Cardiac fibroblast (primary cell): ENCODE results near the gene ADAMTS17.

ENCODE experiments used
- DNase-seq, 2 donors: peaks; one replicate each; pipeline versions ENCODE4 v3.0.0 to v3.0.0-alpha.2; 2010; ENCODE audit warnings: low read depth in 2 of 2
- H3K4me3 ChIP-seq, 2 donors: replicated peaks in 1 of 2; 1 replicate in 1 of 2; 2 replicates in 1 of 2; pipeline ENCODE4 v1.5.1; 2011; ENCODE audit warnings: low read depth in 2 of 2, low read length in 2 of 2, mild to moderate bottlenecking in 2 of 2, moderate library complexity in 1 of 2
- TF ChIP-seq, protein P1 (sequence below): IDR thresholded peaks from one replicate; pipeline ENCODE4 v1.5.1; 2011; ENCODE audit warnings: low read depth, mild to moderate bottlenecking, low read length, inconsistent platforms

ADAMTS17 gene

DNA sequence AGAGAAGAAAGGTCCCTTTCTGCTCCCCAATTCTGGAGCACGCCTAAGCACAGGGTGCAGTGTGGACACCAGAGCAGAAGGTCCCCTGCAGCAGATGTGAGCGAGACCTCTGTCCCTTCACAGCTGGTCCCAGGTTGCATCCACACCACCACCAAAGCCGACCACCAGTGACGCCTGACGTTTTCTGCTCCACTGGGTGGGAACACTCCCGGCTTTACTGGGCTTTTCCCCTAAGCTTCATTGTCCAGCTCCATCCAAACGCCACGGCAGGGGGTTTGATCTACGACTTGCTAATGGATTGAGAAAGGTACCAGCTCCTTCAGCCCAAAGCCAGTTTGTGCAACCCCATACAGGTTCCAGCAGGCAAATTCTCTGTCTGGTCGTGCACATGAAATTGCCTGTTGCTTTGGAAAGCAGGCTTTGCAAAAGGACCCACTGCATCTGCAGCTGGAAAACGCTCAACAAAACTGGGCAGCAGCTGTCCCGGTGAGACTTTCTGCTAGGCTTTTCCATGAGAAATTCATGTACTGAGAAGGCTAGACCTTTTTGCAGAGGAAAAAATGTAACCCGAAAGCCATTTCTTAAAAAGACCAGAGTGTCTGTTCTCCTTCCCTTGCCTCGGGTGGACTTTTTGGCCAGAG lies 31.1 kb downstream of the ADAMTS17 start:
- TF ChIP-seq, protein P1, sequence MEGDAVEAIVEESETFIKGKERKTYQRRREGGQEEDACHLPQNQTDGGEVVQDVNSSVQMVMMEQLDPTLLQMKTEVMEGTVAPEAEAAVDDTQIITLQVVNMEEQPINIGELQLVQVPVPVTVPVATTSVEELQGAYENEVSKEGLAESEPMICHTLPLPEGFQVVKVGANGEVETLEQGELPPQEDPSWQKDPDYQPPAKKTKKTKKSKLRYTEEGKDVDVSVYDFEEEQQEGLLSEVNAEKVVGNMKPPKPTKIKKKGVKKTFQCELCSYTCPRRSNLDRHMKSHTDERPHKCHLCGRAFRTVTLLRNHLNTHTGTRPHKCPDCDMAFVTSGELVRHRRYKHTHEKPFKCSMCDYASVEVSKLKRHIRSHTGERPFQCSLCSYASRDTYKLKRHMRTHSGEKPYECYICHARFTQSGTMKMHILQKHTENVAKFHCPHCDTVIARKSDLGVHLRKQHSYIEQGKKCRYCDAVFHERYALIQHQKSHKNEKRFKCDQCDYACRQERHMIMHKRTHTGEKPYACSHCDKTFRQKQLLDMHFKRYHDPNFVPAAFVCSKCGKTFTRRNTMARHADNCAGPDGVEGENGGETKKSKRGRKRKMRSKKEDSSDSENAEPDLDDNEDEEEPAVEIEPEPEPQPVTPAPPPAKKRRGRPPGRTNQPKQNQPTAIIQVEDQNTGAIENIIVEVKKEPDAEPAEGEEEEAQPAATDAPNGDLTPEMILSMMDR: no peak
- no peak for DNase-seq

DNA sequence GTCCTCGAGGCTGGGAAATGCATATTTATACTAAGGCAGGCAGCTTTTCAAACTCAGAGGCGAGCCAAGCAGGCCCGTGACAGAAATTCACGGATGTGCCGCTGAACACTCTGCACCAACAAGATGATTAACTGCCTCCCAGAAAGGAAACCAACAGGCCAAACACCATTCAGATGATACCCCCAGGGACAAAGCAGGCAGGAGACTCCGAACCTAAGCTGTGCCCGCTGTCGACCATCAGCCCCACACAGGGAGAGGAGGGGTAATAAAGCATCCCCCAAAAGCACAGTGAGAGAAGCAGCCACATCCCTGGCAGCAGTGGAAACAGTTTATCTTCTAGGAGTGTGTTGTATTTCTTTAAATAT lies 31.8 kb downstream of the ADAMTS17 start:
- no peak overlapping the region for H3K4me3 ChIP-seq
- TF ChIP-seq, protein P1: no peak
- DNase-seq: no peak

More for the DNA sequence above, 31.1 kb downstream of the ADAMTS17 start:
- H3K4me3 ChIP-seq: no peak overlapping the region

DNA sequence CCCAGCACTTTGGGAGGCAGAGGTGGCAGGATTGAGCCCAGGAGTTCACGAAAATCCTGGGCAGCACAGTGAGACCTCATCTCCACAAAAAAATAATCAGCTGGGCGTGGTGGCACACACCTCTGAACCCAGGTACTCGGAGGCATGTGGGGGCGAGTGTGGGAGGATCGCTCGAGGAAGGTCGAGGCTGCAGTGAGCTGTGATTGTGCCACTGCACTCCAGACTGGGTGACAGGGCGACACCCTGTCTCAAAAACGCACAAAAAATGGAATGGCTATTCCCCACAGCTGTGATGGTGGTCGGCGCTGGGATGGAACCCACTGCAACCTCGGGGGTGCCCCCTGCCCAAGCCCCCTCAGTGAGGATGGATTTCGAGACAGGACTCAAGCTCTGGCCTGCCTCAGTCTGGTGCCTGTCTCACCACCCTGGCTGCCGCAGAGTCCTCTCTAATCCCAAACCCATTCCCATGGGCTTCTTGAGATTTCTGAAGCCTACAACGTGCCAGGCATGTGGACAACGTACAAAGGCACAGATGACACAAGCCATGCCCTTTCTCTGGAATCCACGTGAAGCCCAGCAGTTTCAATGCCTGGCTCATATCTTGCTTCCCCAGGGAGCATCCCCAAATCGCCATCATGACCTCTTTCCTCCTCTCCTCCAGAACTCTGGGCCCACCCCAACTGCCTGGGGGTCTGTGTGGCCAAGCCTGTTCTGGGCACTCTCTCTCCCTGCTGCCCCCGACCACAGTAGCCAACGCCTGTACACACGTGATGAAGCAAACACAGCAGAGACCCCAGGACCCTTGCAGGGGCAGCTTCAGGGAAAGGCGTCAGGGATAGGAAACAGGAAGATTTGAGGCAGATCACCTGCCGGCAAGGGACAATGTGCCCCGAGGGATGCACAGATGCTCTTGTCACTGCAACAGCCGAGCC lies 32.4 kb downstream of the ADAMTS17 start:
- TF ChIP-seq, protein P1: no peak
- H3K4me3 ChIP-seq: no peak overlapping the region

DNA sequence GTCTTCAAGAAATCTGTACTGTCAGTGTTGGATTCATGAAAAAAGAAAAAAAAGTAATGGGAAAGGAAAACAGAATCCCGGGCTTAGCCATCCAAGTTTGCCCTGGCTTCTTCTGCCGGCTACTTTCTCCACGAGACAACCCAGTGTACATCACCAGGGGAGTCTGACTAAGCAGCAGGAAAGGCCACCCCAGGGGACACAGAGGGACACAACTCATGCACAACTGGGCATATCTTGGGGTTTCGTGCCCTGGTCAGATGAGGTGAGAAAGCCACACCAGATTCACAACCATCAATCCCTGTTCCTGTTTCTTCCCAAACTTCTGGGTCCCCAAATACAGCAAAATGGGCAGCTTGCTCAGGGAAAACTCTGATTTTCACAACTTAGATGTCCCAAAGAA lies 33.2 kb downstream of the ADAMTS17 start:
- DNase-seq: no peak
- TF ChIP-seq, protein P1: no peak
- no peak overlapping the region for H3K4me3 ChIP-seq

More for the DNA sequence above, 32.4 kb downstream of the ADAMTS17 start:
- DNase-seq: no peak

DNA sequence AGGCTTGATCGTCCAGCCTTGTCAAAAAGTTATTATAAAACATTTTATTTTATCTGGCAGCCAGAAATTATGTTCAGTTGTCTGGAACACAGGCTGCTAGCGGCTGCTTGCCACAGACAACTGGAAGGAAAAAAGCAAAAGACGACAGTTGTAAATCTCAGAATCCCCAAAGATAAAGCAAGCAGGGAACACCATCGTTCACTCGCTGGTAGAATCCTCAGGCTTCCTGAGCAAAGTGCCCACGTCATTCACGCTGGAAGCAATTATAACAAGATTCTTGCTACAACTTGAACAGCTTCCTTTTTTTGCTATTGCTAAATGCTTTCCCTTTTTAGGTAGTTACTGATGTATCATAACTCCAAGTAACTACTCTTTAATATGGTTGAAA lies 33.6 kb downstream of the ADAMTS17 start:
- no peak overlapping the region for H3K4me3 ChIP-seq
- TF ChIP-seq, protein P1: no peak
- peak in 1 of 2 donors; percentile 41 for DNase-seq

DNA sequence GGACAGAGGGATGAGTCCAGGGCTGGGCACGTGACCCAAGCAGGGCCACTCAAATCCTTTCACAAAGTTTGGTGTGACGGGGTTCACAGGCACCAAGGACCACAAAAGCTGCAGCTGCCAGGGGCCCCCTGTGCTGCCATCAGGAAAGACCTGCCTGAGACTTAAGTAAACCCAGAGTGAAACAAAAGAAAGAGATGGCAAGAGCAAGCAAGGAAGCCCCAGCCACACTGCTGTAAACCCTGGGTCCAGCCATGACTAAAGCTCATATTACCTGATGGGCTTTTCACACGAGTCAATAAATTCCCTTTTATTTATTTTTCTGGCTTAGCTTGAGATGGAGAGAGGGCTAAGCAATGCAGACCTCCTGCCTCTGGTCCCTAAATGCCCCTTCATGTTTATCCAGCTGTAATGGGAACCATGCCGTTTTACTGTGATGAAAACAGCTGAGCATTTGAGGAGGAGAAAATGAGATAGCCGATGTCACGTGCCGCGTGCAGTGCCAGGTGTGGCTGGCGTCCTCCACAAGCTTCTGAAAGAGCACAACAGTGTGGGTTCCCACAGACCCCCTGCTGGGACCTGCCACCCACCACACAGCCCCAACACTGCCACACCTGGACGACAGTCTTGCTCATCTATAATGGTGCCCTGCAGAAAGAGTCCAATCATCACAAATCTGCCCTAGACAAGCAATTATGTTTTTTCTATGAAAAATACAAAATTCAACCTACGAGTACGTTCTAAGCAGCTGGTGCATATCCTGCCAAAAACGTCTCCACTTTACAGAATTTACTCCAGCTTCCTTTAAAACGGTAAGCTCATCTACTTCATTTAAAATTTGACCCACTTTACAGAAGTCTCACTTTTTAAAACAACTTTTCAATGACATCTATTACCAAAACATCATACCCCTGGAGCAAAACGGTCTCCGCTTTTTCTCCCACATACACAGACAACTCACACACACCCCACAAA lies 34.2 kb downstream of the ADAMTS17 start:
- TF ChIP-seq, protein P1: no peak
- no peak overlapping the region for H3K4me3 ChIP-seq
- DNase-seq: no peak
